Right atrium auricular region (tissue), 2 donors: Measurements from ENCODE around the gene TPBGL. TPM values are rescaled to one million over a fixed set of nuclear protein-coding genes. Genes with fewer than 3 reads are reported as not detected.

Source experiments
- DNase-seq: peaks from one replicate; pipeline ENCODE4 v3.0.0-alpha.2; 2019; ENCODE audit warnings: low spot score
- H3K27ac ChIP-seq, 2 donors: fragments of 200-600 bp; sonication (generic); 1 replicate in 1 of 2; 2 replicates in 1 of 2; pipeline ENCODE4 v1.5.1; 2016 to 2019
- H3K27me3 ChIP-seq, 2 donors: fragments of 200-600 bp; sonication (generic); one replicate each; pipeline versions ENCODE4 v1.5.1 to v1.6.0; 2017 to 2019
- H3K36me3 ChIP-seq: fragments of 200-600 bp; sonication (generic); one replicate; pipeline ENCODE4 v1.5.1; 2016
- H3K4me1 ChIP-seq, 2 donors: fragments of 200-600 bp; sonication (generic); one replicate each; pipeline versions ENCODE4 v1.5.1 to v1.6.0; 2017 to 2019
- H3K4me3 ChIP-seq, 2 donors: fragments of 200-600 bp; sonication (generic); 1 replicate in 1 of 2; 2 replicates in 1 of 2; pipeline ENCODE4 v1.5.1; 2017 to 2019; ENCODE audit warnings: mild to moderate bottlenecking in 1 of 2, moderate library complexity in 1 of 2
- H3K9me3 ChIP-seq, 2 donors: fragments of 200-600 bp; sonication (generic); one replicate each; pipeline ENCODE4 v1.5.1; 2019
- CTCF ChIP-seq, 2 donors: fragments of 200-600 bp; sonication (generic); IDR thresholded peaks; one replicate each; pipeline ENCODE4 v1.5.1; 2019; ENCODE audit warnings: antibody characterized with exemption in 2 of 2
- total RNA-seq, 2 donors: library from RNA; depleted of rRNA; stranded (reverse); fragments of >200 nt; gene quantifications; one replicate each; pipeline ENCODE4 v1.1.0, GENCODE V29; 2016

Gene TPBGL
- total RNA-seq, 2 donors from 2014 or later: 0.12 to 0.15 TPM

DNA sequence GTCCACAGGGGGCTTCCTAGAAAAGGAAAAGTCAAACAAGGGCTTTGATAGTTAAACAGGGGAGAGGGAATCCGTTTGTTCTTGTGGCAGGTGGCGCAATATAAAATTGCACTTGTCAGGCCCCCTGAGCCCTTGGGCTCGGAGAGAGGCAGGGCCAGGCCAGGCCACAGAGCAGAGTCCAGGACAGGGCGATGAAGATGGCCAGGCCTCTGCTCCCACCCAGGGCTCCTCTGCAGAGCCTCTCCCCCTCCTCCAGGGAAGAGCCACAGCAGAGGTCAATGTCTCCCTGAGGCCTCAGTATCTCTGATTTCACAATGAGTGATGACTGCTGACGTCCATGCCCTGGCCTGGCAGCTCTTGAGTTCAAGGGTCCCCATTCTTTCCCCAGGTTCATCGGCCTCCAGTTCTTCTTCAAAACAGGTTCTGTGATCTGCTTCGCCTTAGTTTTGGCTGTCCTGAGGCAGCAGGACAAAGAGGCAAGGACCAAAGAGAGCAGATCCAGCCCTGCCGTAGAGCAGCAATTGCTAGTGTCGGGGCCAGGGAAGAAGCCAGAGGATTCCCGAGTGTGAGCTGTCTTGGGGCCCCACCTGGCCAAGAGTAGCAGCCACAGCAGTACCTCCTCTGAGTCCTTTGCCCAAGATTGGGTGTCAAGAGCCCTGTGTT, 36.4 kb upstream of the TPBGL start:
- Histone ChIP-seq H3K27me3 (no peaks in the 10 kb centered on the region), H3K9me3 (no peaks in the 10 kb centered on the region), H3K4me3 (no peak overlapping the region), H3K4me1 (peaks cover 0 to 14% of the 10 kb centered on the region in 2 donors), H3K27ac (no peak overlapping the region), H3K36me3 (no peaks in the 10 kb centered on the region)
- DNase-seq: no peak
- no peak for TF ChIP-seq CTCF (IDR thresholded peaks at IDR 0.05)

GRCh38 chr11:75204685-75205563, 35.6 kb upstream of the TPBGL start:
- H3K4me3 ChIP-seq: no peak overlapping the region
- TF ChIP-seq CTCF (IDR thresholded peaks at IDR 0.05): peak; percentile 78 to 94
- DNase-seq: peak; percentile 92
- H3K9me3 ChIP-seq: no peaks in the 10 kb centered on the region
- peaks cover 0 to 6% of the 10 kb centered on the region in 2 donors for H3K4me1 ChIP-seq
- H3K27me3 ChIP-seq: no peaks in the 10 kb centered on the region
- no peak overlapping the region for H3K27ac ChIP-seq
- no peaks in the 10 kb centered on the region for H3K36me3 ChIP-seq

GRCh38 chr11:75205564-75206020, 35.0 kb upstream of the TPBGL start:
- no peaks in the 10 kb centered on the region for H3K4me1 ChIP-seq
- H3K27me3 ChIP-seq: no peaks in the 10 kb centered on the region
- H3K36me3 ChIP-seq: no peaks in the 10 kb centered on the region
- no peak overlapping the region for H3K4me3 ChIP-seq
- H3K9me3 ChIP-seq: no peaks in the 10 kb centered on the region
- TF ChIP-seq CTCF (IDR thresholded peaks at IDR 0.05): no peak
- H3K27ac ChIP-seq: no peak overlapping the region
- DNase-seq: no peak

DNA sequence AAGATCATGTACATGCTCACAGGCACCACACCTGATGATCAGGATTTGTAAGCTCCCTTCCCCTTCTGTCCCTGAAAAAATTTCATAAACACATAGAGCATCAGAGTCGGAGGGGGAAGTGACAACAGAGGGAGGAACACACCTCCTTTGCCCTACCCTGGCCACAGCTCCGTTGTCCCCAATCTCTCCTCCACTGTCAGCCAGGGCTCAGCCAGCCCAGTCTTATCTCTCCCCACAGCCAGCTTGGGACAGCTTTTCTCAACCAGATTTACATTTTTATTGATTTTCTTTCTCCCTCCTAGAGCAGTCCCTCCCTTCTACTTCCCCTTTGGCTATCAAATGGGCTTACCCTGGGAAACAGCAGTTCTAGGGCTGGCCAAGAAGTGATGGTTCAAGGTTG, 32.1 kb upstream of the TPBGL start:
- Histone ChIP-seq H3K4me3 (no peak overlapping the region), H3K27me3 (no peaks in the 10 kb centered on the region), H3K27ac (no peak overlapping the region), H3K4me1 (no peaks in the 10 kb centered on the region), H3K9me3 (no peaks in the 10 kb centered on the region), H3K36me3 (no peaks in the 10 kb centered on the region)
- DNase-seq: no peak
- no peak for TF ChIP-seq CTCF (IDR thresholded peaks at IDR 0.05)

- H3K27ac ChIP-seq: no peak overlapping the region
- no peaks in the 10 kb centered on the region for H3K36me3 ChIP-seq
- no peaks in the 10 kb centered on the region for H3K9me3 ChIP-seq
- DNase-seq: no peak
- no peak overlapping the region for H3K4me3 ChIP-seq
- H3K4me1 ChIP-seq: no peaks in the 10 kb centered on the region
- peaks cover 0 to 4% of the 10 kb centered on the region in 2 donors for H3K27me3 ChIP-seq
- no peak for TF ChIP-seq CTCF (IDR thresholded peaks at IDR 0.05)
Observed at GRCh38 chr11:75212411-75212810, 28.2 kb upstream of the TPBGL start.
